NCI-H748 (cell line): ENCODE data around the gene SUDS3.
A peak's percentile ranks its signal among the peaks of the same experiment; 100 is the strongest.
"Not testable (repeated sequence)": the region's sequence is repeated elsewhere in the genome, so short reads cannot be mapped to it uniquely, and the experiment has no call there.

Experiments
- DNase-seq: peaks from one replicate; lab custom pipeline; 2025; ENCODE audit not compliant: unreplicated experiment; lab: John Stamatoyannopoulos, UW

The SUDS3 gene, protein sequence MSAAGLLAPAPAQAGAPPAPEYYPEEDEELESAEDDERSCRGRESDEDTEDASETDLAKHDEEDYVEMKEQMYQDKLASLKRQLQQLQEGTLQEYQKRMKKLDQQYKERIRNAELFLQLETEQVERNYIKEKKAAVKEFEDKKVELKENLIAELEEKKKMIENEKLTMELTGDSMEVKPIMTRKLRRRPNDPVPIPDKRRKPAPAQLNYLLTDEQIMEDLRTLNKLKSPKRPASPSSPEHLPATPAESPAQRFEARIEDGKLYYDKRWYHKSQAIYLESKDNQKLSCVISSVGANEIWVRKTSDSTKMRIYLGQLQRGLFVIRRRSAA

DNA sequence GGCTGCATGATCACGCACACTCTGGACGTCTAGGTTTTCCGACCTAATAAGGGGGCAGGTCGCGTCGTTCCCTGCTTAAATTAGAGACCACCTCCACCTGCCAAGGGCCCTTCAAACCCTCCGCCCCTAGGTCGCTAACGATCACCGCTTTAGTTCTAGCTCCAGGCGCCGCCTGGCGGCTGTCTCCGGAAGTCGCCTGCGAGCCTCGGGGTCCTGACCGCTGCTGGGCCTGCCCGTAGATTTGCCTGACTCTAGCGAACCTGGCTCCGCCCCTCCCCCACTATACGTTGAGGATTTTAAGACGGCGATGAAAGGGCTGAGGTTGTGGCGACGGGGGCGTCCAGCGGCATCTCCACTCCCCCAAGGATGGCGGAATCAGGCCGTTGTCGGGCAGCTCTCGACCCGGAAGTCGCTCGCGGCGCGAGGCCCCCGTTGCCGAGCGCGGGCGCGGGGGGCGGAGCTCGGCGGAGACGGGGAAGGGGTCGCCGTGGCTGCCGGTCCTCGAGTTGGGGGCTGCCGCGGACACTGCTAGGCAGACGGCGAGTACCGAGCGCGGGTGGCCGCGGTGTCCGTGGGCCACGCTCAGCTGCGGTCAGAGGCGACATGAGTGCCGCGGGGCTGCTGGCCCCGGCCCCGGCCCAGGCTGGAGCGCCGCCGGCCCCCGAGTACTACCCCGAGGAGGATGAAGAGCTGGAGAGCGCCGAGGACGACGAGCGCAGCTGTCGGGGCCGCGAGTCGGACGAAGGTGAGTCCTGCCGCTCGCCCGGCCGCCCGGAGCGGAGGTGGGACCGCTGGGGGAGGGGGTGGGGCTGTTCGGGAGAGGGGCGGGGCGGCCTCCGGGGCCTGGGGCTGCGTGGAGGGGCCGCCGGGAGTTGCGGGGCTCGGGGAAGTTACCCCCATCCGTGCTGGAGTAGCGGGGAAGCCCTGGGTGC is at the start of gene SUDS3:
SUDS3 (plus strand) TSS at position 467 of the 932 bp plus-strand sequence; CDS start at position 604, 137 bp downstream.
- DNase-seq = peak; percentile 92

DNA sequence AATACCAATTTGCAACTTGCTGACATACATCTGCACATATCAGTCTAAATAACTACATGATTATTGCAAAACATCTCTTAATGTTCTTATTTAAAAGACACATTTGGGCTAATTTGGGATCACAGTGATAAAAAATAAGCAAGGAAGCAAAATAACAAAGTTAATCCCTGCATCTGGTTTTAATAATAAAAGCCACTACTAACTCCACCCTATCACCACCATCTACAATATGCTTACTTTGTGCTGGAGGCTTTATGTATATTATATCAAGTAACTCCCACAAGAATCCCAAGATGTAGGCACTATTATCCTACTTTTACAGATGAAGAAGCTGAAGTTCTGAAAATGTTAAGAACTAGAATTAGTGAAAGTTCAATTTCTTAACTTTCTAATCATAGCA is 49.4 kb upstream of the SUDS3 start:
- DNase-seq = no peak

DNA sequence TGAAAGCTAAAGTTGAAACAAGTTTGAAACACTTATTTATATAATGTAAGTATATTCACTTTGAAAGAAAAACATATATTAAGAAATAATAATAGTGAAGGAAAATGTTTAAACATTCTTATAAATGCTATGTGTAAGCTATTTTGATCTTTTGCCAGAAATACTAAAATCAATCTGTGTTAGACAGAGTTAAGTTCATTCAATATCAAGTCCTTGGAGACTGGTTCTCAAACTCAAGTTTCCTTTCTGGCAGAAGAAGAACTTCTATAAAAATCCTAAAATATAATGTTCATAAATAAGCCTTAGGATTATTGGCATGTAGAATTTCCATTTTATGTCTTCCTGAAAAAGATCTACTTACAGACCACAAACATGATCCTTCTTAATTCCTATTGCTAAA is 49.0 kb upstream of the SUDS3 start:
- no peak for DNase-seq

DNA sequence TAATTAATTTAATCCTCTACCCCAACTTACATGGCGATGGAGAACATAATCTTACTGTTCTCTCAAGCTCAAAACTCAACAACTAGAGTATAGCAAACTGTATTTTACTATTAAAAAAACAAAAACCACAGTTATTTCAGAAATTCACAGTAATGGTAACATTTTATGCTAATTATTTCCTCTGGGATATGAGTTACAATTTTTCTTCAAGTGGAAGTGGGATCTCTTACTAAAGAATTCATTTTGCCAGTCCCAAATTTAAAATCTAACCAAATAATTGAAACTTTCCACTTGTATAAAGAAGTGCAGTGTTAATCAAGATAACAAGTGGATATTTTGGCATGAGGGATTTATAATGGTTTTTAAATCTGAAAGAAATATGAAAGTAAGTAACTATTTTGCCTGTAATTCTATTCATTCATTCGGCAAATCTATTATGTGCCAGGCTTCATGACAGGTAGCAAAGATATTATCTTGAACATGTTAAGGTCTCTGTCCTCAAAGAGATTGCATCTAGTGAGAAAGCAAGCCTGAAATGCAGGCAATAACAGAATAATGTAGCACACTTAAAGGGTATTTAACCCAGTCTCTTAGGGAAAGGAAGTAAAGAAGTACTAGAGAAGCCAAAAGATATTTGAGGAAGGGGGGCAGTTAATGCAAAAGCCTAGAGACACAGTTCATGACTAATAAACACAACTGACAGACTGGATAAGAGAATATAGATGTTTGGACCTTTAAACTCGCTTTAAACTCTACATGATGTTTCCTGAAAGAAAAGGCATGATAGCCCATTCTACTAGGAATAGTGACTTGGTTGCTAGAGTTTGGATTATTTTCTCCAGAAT is 47.6 kb upstream of the SUDS3 start:
- no peak for DNase-seq

DNA sequence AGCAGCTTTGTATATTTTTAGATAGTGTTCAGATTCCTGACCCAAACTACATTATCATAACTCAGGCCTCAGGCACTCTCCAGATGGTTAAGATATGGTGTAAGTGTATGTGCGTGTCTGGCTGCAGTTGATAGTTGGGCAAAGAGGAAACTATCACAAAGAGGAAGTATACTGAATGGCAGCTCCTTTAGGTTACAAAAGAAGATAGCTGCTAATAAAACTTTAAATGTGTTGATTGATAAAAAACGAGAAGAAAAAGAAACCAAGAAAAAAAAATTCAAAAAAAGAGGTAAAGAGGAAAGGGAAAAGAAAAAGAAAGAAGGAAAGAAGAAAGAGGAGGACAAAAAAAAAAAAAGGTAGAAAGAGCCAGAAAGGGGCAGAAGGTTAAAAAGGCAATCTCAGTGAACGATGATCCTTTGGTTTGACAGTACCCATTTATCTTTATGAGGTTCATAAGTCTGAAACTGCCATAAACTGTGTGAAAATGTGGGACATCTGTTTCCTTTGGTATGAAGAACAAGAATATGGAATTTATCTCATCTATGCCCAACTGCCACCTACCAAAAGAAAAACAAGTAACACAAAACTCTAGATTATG is 45.8 kb upstream of the SUDS3 start:
- no peak for DNase-seq

DNA sequence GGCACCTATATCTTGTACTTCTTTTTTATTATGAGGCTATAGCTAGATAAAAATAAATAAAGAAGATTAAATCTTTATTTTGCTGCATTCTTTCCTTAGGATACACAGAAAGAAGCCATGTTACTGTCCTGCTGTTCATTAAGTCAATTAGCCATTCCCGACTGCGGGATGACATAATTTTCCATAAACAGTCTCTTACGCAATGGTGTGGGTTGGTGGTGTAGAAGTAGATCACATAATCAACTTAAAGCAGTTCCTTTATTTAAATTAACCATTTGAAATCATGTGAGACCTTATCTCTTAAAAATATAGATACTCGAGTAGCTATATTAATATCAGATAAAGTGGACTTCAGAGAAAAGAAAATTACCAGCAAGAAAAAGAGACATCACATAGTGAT is 43.8 kb upstream of the SUDS3 start:
- no peak for DNase-seq

DNA sequence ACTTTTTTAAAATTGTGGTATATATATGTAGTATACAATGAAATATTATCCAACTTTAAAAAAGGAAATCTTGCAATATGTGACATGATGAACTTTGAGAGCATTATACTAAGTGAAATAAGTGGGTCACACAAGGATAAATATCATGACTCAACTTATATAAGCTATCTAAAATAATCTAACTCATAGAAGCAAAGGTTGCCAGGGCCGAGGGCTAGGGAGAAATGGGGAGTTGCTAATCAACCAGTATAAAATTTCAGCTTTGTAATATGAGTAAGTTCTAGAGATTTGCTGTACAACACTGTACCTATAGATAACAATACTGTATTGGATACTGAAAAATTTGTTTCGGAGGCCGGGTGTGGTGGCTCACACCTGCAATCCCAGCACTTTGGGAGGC is 42.1 kb upstream of the SUDS3 start:
- DNase-seq = no peak

DNA sequence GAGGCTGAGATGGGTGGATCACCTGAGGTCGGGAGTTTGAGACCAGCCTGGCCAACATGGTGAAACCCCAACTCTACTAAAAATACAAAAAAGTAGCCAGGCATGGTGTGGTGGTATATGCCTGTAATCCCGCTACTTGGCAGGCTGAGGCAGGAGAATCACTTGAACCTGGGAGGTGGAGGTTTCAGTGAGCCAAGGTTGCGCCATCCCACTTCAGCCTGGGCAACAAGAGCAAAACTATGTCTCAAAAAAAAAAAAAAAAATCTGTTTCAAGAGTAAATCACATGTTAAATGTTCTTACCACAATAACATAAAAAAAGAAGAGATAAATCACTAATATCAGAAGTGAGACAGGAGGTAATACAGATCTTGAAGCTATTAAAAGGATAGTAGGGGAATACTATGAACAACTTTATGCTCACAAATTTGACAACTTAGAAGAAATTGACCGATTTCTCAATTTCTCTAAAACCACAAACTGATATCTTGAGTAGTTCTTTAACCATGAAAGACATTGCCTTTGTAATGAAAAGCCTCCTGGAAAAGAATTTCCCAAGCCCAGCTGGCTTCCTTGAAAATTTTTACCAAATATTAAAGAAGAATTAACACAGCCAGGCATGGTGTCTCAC is 41.3 kb upstream of the SUDS3 start:
- no peak for DNase-seq

DNA sequence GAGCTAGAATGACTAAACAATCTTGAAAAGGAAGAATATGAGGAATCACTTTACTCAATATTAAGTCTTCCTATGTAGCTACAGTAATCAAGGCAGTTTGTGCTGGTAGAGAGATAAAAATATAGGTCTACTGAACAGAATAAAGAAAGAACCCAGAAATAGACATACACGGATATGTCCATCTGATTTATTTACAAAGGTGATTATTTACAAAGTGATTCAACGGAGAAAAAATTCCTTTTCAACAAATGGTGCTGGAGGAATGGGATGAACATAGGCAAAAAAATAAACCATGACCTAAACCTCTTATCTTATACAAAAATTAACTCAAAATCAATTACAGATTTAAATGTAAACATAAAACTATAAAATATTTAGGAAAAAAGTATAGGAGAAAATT is 40.2 kb upstream of the SUDS3 start:
- no peak for DNase-seq

DNA sequence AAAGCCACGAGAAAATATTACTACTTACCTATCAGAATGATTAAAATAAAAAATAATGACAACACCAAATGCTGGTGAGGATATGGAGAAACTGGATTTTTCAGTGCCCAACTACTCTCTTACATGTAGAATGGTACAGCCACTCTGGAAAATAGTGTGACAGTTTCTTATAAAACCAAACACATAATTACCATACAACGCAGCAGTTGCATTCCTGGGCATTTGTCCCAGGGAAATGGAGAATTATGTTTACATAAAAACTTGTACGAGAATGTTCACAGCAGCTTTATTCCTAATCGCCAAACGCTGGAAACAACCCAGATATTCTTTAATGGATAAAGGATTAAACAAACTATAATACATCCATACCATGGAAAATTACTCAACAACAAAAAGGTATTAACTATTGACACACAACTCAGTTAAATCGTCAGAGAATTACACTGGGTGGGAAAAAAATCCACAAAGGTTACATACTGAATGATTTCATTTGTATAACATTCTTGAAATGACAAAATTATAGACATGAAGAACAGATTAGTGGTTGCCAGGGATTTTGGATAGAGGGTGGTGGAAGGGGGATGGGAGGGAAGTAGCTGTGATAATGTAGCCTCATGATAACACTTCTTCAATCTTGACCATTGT is 39.0 kb upstream of the SUDS3 start:
- DNase-seq = no peak

DNA sequence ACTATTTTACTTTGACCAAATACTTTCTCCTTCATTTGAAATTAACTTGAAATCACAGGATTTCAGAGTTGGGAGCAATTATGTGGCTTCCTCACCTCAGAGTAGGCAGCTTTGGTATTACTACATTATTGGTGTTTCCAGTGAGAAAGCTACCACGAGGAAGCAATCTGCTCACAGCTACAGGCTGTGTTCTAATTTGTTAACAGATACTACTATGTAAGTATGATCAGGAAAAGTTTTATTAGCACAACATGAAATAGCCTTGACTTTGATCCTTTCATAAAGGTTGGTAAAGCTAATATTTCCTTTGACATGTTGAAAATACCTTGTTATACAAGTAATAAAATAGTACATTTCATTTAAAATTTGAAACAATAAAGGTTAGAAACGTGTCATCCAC is 34.3 kb upstream of the SUDS3 start:
- no peak for DNase-seq

DNA sequence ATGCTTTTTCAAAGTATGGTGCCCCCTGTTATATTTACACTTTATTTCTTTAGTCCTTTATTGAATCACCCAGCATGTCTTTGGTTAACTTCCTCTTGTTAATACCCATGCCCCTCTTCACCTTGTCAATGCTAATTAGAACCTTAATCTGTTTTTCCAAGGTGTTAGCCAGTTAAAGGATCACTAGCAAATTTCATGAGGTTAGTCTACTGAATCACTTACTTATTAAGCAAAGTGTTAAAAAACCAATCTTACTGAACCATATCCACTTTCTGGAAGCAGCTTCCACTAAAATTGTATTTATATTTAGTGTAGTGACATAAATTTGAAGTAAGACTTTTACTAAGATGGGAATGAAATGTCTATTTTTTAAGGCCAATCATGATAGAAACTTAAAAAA is 31.5 kb upstream of the SUDS3 start:
- DNase-seq = no peak

DNA sequence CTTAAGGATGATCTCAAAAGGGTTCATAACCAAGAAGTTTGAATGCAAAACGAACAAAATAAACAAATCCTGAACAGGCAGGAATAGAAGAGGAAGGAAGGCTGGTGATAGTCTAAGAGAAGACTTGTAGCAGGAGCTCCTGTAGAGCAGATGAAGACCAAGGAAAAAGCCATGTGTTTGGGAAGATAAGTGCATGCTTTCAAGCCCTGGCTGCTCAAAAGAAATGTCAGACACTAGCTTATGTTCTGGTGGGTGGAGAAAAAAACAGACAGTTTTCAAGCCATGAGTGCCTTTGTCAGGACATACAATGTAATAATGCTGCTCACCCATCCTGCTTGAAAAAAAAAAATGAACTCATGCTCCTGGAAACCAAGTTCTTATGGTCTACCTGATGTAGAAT is 31.0 kb upstream of the SUDS3 start:
- no peak for DNase-seq

DNA sequence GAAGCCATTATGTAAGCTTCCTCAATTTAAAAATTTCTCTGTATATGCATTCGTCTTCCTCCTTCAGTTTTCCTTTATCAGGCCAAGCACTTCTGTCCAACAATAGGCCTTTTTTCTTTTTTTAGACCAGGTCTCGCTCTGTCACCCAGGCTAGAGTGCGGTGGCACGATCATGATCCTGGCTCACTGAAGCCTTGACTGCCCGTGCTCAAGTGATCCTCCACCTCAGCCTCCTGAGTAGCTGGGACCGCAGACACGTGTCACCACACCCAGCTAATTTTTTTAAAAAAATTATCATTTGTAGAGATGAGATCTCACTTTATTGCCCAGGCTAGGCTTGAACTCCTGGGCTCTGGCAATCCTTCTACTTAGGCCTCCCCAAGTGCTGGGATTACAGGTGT is 29.5 kb upstream of the SUDS3 start:
- no peak for DNase-seq

DNA sequence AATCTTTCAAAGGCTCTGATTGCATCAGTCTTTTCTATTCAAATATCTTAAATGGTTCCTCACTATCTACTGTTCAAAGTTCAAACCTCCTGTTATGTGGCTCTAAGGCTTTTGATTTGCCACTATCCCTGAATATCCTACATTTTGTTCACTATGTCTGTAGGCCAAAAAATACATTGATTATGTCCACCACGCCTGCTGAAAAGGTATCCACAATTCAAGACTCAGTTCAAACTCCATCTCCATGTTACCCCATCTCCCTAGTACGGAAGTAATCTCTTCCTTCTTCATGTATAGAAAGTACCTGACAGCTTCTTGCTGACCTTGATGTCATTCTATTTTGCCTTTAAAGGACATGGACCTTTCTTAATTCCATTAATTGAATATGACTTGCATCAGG is 28.4 kb upstream of the SUDS3 start:
- no peak for DNase-seq

DNA sequence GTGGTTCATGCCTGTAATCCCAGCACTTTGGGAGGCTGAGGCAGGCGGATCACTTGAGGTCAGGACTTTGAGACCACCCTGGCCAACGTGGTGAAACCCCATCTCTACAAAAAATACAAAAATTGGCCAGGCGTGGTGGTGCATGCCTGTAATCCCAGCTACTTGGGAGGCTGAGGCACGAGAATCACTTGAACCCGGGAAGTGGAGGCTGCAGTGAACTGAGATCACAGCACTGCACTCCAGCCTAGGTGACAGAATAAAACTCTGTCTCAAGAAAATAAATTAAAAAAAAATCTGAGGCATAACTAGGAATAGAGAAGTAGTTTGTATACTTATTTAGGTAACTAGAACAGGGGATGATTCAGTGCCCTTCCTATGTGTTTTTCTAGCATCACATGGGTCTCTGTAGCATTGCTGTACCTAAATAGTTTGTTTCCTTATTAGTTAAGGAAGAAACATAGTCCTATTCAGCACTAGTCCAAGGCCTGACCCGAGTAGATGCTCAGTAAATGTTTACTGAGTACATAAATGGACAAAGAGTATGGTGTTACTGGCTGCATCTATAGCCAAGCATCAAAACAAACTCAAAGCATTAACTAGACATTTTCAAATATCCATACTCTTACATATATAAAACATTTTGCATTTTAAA is 25.3 kb upstream of the SUDS3 start:
- DNase-seq = no peak

DNA sequence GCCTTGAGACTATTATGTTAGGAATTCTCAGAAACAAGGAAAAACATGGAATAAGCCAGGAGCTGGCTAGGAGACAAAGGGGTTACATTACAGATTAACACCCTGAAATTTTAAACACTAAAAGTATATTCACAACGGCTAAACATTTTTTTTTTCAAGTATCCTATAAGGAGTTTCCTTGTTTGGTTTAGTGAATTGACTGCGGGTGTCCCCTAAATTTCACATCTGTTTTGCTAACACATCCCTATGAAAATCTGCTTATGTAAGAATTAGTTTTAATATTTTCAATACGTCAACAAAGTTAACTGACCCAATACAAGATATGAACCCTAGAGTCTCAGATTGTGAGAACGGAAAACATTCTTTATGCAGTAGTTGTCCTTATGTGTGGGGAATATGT is 22.6 kb upstream of the SUDS3 start:
- no peak for DNase-seq

DNA sequence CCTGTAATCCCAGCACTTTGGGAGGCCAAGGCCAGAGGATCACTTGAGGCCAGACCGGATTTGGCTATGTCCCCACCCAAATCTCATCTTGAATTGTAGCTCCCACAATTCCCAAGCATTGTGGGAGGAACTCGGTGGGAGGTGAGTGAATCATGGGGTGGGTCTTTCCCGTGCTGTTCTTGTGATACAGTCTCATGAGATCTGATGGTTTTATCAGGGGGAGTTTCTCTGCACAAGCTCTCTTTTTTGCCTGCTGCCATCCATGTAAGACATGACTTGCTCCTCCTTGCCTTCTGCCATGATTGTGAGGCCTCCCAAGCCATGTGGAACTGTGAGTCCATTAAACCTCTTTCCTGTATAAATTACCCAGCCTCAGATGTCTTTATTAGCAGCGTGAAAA is 21.9 kb upstream of the SUDS3 start:
- DNase-seq = not testable (repeated sequence)

DNA sequence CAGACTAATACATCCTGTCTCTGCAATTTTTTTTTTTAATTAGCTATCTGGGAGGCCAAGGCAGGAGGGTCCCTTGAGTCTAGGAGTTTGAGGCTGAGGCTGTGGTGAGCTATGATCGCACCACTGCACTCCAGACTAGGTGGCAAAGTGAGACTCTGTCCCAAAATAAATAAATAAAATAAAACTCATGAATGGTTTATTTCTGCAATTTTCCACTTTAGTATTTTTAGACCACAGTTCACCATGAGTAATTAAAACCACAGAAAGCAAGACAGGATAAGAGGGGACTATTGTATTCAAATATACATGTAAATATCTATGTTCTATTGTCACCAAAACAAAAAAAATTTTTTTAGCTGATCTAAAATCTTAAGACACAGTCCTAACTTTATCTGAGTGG is 21.5 kb upstream of the SUDS3 start:
- DNase-seq = no peak

DNA sequence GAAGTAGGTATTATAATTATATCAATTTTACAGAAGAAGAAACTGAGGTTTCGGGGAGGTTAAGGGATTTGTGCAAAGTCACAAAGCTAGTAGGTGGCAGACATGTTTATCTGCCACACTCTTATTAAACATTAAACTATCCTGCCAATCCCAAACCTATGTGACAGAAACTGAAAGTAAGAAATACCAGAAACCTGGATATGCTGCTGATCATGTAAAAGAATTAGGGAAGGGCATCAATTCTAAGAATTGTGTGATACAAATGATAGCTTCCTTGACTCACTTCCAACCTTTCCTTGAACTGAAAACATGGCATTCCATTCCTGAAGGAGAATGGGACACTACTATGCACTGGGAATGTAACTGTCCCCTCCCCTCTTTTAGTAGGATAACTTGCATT is 20.5 kb upstream of the SUDS3 start:
- DNase-seq = no peak
